HEK293T (cell line): ENCODE measurements around the gene STX16.

Source experiments
- ARNT ChIP-seq: fragments of 450-650 bp; IDR thresholded peaks from 2 replicates; pipeline ENCODE4 v1.6.1; 2017; ENCODE audit warnings: mild to moderate bottlenecking
- BHLHE40 ChIP-seq: fragments of 450-650 bp; IDR thresholded peaks from 2 replicates; pipeline ENCODE4 v1.6.1; 2016; ENCODE audit warnings: mild to moderate bottlenecking, moderate library complexity, borderline replicate concordance
- CTBP1 ChIP-seq: fragments of 450-650 bp; IDR thresholded peaks from 2 replicates; pipeline ENCODE4 v1.6.1; 2016; ENCODE audit warnings: borderline replicate concordance
- FOXA1 ChIP-seq: fragments of 450-650 bp; IDR thresholded peaks from 2 replicates; pipeline ENCODE4 v1.6.1; 2016; ENCODE audit warnings: mild to moderate bottlenecking
- FOXM1 ChIP-seq: fragments of 450-650 bp; IDR thresholded peaks from 2 replicates; pipeline ENCODE4 v1.6.1; 2017; ENCODE audit warnings: mild to moderate bottlenecking, borderline replicate concordance
- L3MBTL2 ChIP-seq: fragments of 450-650 bp; conservative IDR thresholded peaks from 2 replicates; pipeline ENCODE4 v1.6.1; 2016; ENCODE audit warnings: mild to moderate bottlenecking
- SP1 ChIP-seq: fragments of 450-650 bp; IDR thresholded peaks from 2 replicates; pipeline ENCODE4 v1.6.1; 2017
- TARDBP ChIP-seq: fragments of 450-650 bp; IDR thresholded peaks from 2 replicates; pipeline ENCODE4 v1.6.1; 2016
- ZNF384 ChIP-seq: fragments of 450-650 bp; IDR thresholded peaks from 2 replicates; pipeline ENCODE4 v1.6.1; 2016

DNA sequence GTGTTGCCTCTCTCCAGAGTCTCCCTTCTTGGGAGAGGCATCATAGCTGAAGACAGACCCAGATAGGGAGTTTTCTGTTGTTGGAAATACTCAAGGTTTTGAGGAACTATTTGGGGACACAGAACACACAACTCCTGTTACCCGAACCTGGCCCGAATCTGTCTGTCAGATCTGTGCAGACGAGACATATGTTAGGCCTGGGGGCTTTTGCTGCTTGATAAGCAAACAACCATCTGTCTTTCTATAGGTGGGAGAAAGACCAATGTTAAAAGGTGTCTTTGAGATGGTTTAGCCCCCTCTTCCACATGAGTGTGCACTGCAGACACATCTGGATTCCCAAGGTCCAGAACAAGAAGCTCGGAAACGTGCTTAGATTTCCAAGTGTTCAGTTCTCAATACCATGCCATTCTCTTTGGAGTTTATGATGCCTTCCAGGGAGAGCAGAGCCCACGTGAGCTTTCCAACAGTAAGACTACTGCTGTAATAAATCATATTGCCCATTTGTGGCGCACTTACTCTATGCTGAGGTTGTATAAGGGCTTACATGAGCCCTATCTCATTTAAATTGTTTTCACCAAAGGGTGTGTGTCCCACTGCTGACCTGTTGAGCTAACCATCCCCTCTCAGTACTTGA, 3.8 kb upstream of the STX16 start:
- TF ChIP-seq ZNF384 (no peak), TARDBP (no peak), FOXM1 (no peak), ARNT (no peak), L3MBTL2 (no peak), BHLHE40 (no peak), FOXA1 (no peak), SP1 (no peak), CTBP1 (no peak)
